ENCODE data around the gene PIM3.

- TF ChIP-seq JAZF1 (CRISPR knock-in tag; IDR thresholded peaks at IDR 0.05) (no peak), ARID4B (CRISPR knock-in tag; IDR thresholded peaks at IDR 0.05; ENCODE audit: borderline replicate concordance) (no peak), CTCF (IDR thresholded peaks at IDR 0.05) (no peak), NR3C1 (CRISPR knock-in tag; conservative IDR thresholded peaks at IDR 0.05; ENCODE audit: low read depth) (no peak), ESRRA (CRISPR knock-in tag; IDR thresholded peaks at IDR 0.05; ENCODE audit: borderline replicate concordance) (no peak), FOXJ3 (CRISPR knock-in tag; IDR thresholded peaks at IDR 0.05; ENCODE audit: borderline replicate concordance) (no peak), ATF1 (CRISPR knock-in tag; IDR thresholded peaks at IDR 0.05) (no peak), PREB (CRISPR knock-in tag; IDR thresholded peaks at IDR 0.05; ENCODE audit: borderline replicate concordance) (no peak), FOXP4 (CRISPR knock-in tag; IDR thresholded peaks at IDR 0.05) (no peak), USF2 (CRISPR knock-in tag; IDR thresholded peaks at IDR 0.05) (no peak), ELF4 (CRISPR knock-in tag; IDR thresholded peaks at IDR 0.05; ENCODE audit: low read depth) (no peak), ETV6 (CRISPR knock-in tag; IDR thresholded peaks at IDR 0.05) (no peak), NR1H2 (CRISPR knock-in tag; IDR thresholded peaks at IDR 0.05) (no peak)
Measured at GRCh38 chr22:49966774-49967705, 6.5 kb downstream of the PIM3 start.
